ENCODE data around the gene PXYLP1. TPM values are rescaled to one million over a fixed set of nuclear protein-coding genes. Genes with fewer than 3 reads are reported as not detected.

The PXYLP1 gene
- total RNA-seq, 1 donor from 2014 or later: 37.6 TPM

DNA sequence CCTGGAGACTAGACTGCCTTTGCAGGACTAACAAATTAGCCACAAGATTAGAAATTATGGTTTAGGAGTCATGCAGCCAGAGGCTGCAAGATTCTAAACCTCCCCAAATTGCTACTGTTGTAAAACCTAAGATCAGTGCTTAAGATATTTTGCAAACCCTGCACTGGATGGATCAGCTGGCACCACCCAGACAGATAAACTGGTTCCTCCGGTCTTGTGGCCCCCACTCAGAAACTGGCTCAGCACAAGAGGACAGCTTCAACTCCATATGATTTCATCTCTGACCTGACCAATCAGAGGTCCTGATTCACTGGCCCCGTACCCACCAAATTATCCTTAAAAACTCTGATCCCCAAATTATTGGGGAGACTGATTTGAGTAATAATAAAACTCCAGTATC lies 19.5 kb upstream of the PXYLP1 start:
- no peak overlapping the region for H3K27ac Mint-ChIP-seq
- H3K27me3 Mint-ChIP-seq: no peaks in the 10 kb centered on the region
- no peak overlapping the region for H3K4me3 Mint-ChIP-seq (ENCODE audit: low read depth)
- DNase-seq (ENCODE audit: low spot score, unreplicated experiment): no peak
- no peaks in the 10 kb centered on the region for H3K4me1 Mint-ChIP-seq (ENCODE audit: low read depth)
- TF ChIP-seq, protein P1, sequence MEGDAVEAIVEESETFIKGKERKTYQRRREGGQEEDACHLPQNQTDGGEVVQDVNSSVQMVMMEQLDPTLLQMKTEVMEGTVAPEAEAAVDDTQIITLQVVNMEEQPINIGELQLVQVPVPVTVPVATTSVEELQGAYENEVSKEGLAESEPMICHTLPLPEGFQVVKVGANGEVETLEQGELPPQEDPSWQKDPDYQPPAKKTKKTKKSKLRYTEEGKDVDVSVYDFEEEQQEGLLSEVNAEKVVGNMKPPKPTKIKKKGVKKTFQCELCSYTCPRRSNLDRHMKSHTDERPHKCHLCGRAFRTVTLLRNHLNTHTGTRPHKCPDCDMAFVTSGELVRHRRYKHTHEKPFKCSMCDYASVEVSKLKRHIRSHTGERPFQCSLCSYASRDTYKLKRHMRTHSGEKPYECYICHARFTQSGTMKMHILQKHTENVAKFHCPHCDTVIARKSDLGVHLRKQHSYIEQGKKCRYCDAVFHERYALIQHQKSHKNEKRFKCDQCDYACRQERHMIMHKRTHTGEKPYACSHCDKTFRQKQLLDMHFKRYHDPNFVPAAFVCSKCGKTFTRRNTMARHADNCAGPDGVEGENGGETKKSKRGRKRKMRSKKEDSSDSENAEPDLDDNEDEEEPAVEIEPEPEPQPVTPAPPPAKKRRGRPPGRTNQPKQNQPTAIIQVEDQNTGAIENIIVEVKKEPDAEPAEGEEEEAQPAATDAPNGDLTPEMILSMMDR (IDR thresholded peaks at IDR 0.05; ENCODE audit: unreplicated experiment): no peak
- H3K9me3 Mint-ChIP-seq (ENCODE audit: low read depth): no peaks in the 10 kb centered on the region
- no peaks in the 10 kb centered on the region for H3K36me3 Mint-ChIP-seq (ENCODE audit: insufficient read depth)

DNA sequence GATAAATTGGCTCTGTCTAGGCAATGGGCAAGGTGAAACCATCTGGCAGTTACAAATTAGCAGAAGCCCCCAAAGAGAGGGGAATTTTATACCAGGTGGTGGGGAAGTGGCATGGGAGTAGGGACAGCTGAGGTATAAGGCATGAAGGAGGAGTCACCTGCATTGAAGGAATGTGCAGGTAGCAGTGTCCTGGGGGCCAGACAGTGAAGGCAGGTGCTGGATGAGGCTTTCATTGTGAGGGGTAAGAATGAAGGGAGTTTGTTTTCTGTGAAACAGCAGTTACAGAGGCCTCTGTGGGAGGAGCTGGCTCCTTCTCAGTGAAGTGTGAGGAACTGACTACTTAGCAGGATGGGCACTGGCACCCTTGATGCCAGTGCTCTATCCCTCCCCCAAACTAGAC lies 19.1 kb upstream of the PXYLP1 start:
- H3K4me3 Mint-ChIP-seq (ENCODE audit: low read depth): no peak overlapping the region
- H3K27me3 Mint-ChIP-seq: peaks cover under 1% of the 10 kb centered on the region
- peaks cover under 1% of the 10 kb centered on the region for H3K4me1 Mint-ChIP-seq (ENCODE audit: low read depth)
- no peaks in the 10 kb centered on the region for H3K9me3 Mint-ChIP-seq (ENCODE audit: low read depth)
- H3K27ac Mint-ChIP-seq: no peak overlapping the region
- TF ChIP-seq, protein P1 (IDR thresholded peaks at IDR 0.05; ENCODE audit: unreplicated experiment): no peak
- H3K36me3 Mint-ChIP-seq (ENCODE audit: insufficient read depth): no peaks in the 10 kb centered on the region
- DNase-seq (ENCODE audit: low spot score, unreplicated experiment): no peak

DNA sequence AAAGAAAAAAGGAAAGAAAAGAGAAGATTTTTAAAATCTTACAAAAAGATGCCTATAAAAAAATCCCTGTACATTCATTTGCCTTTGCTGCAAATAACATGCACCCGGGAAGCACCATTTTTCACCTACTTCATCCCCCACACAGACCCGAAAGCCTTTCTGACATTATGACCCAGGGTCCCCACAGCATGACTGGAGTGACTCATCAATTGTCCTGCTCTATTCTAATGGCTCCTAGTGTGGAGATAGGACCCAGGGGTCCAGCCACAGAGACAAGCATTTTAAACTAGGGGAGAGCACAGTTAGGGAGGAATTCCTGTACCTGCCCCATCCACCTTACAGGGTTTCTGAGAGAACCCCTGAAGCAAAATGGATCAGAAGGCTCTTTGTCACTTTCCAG lies 14.7 kb upstream of the PXYLP1 start:
- H3K27ac Mint-ChIP-seq: no peak overlapping the region
- peaks cover 3% of the 10 kb centered on the region for H3K27me3 Mint-ChIP-seq
- no peak overlapping the region for H3K4me3 Mint-ChIP-seq (ENCODE audit: low read depth)

DNA sequence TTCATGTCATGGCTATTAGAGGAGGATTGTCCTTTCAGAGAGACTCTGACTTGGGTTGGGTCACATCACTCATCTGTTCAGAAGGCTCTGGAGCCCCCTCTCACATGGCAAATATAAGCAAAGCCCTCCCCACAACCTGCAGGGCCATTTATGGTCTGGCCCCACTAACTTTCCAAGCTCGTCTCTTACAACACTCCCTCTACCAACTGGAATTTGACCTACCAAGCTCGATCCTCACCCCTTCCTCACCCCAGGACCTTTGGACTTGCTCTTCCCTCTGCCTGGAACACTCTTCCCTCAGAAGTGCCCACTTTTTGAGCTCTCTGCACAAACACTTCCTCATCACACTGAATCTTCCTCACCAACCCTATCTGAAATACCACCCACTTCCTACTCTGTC lies 14.2 kb upstream of the PXYLP1 start:
- Mint-ChIP-seq H3K36me3 (ENCODE audit: insufficient read depth) (no peaks in the 10 kb centered on the region), H3K4me3 (ENCODE audit: low read depth) (no peak overlapping the region)

More for the DNA sequence above, 14.7 kb upstream of the PXYLP1 start:
- Mint-ChIP-seq H3K9me3 (ENCODE audit: low read depth) (no peaks in the 10 kb centered on the region), H3K36me3 (ENCODE audit: insufficient read depth) (no peaks in the 10 kb centered on the region), H3K4me1 (ENCODE audit: low read depth) (peaks cover 2% of the 10 kb centered on the region)
- TF ChIP-seq, protein P1 (IDR thresholded peaks at IDR 0.05; ENCODE audit: unreplicated experiment): no peak
- no peak for DNase-seq (ENCODE audit: low spot score, unreplicated experiment)

DNA sequence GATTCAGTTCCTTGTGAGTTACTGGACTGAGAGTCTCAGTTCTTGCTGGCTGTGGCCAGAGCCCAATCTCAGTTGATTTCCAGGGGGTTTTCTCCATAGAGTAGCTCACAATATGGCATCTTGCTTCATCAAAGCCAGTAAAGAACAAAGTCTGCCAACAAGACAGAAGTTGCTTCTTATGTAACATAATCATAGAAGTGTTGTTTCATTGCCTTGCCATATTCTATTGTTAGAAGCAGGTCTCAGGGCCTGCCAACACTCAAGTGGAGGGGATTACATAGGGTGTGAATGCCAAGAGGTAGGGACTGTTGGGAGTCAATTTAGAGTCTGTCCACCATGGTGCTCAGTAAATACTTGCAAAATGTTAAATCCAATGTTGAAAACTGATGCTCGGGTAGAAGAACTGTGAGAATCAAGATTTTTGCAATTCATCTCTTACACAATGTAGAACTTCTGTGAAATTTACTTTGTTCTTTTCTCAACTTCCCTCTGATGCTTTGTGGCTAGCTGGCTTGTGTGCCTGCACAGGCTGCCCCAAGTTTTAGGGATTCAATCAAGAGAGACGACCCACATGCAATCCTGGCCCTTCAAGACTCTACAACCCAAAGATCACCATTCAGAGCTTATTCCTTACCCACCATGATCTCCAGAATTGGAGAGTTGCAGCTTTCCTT lies 13.3 kb upstream of the PXYLP1 start:
- Mint-ChIP-seq H3K4me1 (ENCODE audit: low read depth) (peaks cover 2% of the 10 kb centered on the region), H3K27ac (no peak overlapping the region), H3K4me3 (ENCODE audit: low read depth) (no peak overlapping the region), H3K36me3 (ENCODE audit: insufficient read depth) (no peaks in the 10 kb centered on the region), H3K9me3 (ENCODE audit: low read depth) (peaks cover 2% of the 10 kb centered on the region), H3K27me3 (peaks cover 3% of the 10 kb centered on the region)
- DNase-seq (ENCODE audit: low spot score, unreplicated experiment): no peak
- TF ChIP-seq, protein P1 (IDR thresholded peaks at IDR 0.05; ENCODE audit: unreplicated experiment): no peak

More for the DNA sequence above, 14.2 kb upstream of the PXYLP1 start:
- H3K4me1 Mint-ChIP-seq (ENCODE audit: low read depth): peaks cover 2% of the 10 kb centered on the region
- TF ChIP-seq, protein P1 (IDR thresholded peaks at IDR 0.05; ENCODE audit: unreplicated experiment): no peak
- H3K27ac Mint-ChIP-seq: no peak overlapping the region
- DNase-seq (ENCODE audit: low spot score, unreplicated experiment): no peak
- peaks cover 3% of the 10 kb centered on the region for H3K27me3 Mint-ChIP-seq
- H3K9me3 Mint-ChIP-seq (ENCODE audit: low read depth): no peaks in the 10 kb centered on the region

Data from progenitor cell of endocrine pancreas (in vitro differentiated cells).